Stimulated activated CD4-positive, alpha-beta T cell treated with anti-CD3 and anti-CD28 coated beads, Interleukin-4, amount 100 ng/mL, for 48 hours (primary cell): ENCODE results near the gene ZNF133.
A peak's percentile ranks its signal among the peaks of the same experiment; 100 is the strongest.
"Not testable (repeated sequence)": the region's sequence is repeated elsewhere in the genome, so short reads cannot be mapped to it uniquely, and the experiment has no call there.

Experiments
- DNase-seq, 2 donors: peaks; one replicate each; pipeline ENCODE4 v3.0.0-alpha.2; 2020; ENCODE audit warnings: low read depth in 2 of 2

Gene ZNF133

GRCh38 chr20:18287915-18288748 lies at the start of gene ZNF133:
TSS of gene ZNF133 (plus strand) at chr20:18288527. CDS start at chr20:18305687, 17,160 bp downstream.
- peak; percentile 94 to 97 for DNase-seq

GRCh38 chr20:18240997-18241396 lies 47.3 kb upstream of the ZNF133 start:
- no peak for DNase-seq

- no peak for DNase-seq
Observed at GRCh38 chr20:18243802-18244201, 44.5 kb upstream of the ZNF133 start.

- DNase-seq, result not testable (repeated sequence)
Observed at GRCh38 chr20:18248545-18248944, 39.8 kb upstream of the ZNF133 start.

GRCh38 chr20:18250217-18250616 lies 38.1 kb upstream of the ZNF133 start:
- DNase-seq, result no peak

- DNase-seq, result no peak
Observed at GRCh38 chr20:18252597-18253451, 35.5 kb upstream of the ZNF133 start.

- no peak for DNase-seq
Observed at GRCh38 chr20:18254615-18255014, 33.7 kb upstream of the ZNF133 start.

- no peak for DNase-seq
Observed at GRCh38 chr20:18255526-18255925, 32.8 kb upstream of the ZNF133 start.

GRCh38 chr20:18256440-18257090 lies 31.8 kb upstream of the ZNF133 start:
- DNase-seq, result no peak

- DNase-seq, result no peak
Observed at GRCh38 chr20:18258126-18258860, 30.0 kb upstream of the ZNF133 start.

- DNase-seq, result no peak
Observed at GRCh38 chr20:18259730-18260129, 28.6 kb upstream of the ZNF133 start.

- DNase-seq, result no peak
Observed at GRCh38 chr20:18263723-18264122, 24.6 kb upstream of the ZNF133 start.

- no peak for DNase-seq
Observed at GRCh38 chr20:18265441-18265840, 22.9 kb upstream of the ZNF133 start.

- no peak for DNase-seq
Observed at GRCh38 chr20:18266282-18266681, 22.0 kb upstream of the ZNF133 start.

GRCh38 chr20:18267815-18268214 lies 20.5 kb upstream of the ZNF133 start:
- no peak for DNase-seq

- DNase-seq, result no peak
Observed at GRCh38 chr20:18271160-18271559, 17.2 kb upstream of the ZNF133 start.

GRCh38 chr20:18272451-18272850 lies 15.9 kb upstream of the ZNF133 start:
- no peak for DNase-seq

GRCh38 chr20:18273738-18274137 lies 14.6 kb upstream of the ZNF133 start:
- no peak for DNase-seq

- not testable (repeated sequence) for DNase-seq
Observed at GRCh38 chr20:18275960-18276359, 12.4 kb upstream of the ZNF133 start.

- DNase-seq, result peak; percentile 51 to 52
Observed at GRCh38 chr20:18276821-18277220, 11.5 kb upstream of the ZNF133 start.

- DNase-seq, result no peak
Observed at GRCh38 chr20:18279242-18279641, 9.1 kb upstream of the ZNF133 start.
